Measurements from ENCODE around the gene OR52H1.

The OR52H1 gene

GRCh38 chr11:5541427-5541826, 6.9 kb downstream of the OR52H1 start:
- TF ChIP-seq, protein P1, sequence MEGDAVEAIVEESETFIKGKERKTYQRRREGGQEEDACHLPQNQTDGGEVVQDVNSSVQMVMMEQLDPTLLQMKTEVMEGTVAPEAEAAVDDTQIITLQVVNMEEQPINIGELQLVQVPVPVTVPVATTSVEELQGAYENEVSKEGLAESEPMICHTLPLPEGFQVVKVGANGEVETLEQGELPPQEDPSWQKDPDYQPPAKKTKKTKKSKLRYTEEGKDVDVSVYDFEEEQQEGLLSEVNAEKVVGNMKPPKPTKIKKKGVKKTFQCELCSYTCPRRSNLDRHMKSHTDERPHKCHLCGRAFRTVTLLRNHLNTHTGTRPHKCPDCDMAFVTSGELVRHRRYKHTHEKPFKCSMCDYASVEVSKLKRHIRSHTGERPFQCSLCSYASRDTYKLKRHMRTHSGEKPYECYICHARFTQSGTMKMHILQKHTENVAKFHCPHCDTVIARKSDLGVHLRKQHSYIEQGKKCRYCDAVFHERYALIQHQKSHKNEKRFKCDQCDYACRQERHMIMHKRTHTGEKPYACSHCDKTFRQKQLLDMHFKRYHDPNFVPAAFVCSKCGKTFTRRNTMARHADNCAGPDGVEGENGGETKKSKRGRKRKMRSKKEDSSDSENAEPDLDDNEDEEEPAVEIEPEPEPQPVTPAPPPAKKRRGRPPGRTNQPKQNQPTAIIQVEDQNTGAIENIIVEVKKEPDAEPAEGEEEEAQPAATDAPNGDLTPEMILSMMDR (IDR thresholded peaks at IDR 0.05; ENCODE audit: borderline replicate concordance, control extremely low read depth, extremely low read depth, insufficient read depth, missing control alignments) = no peak
- in situ Hi-C loops (cut with MboI; ENCODE audit: low sequenced_read_pairs, unreplicated experiment) = no loop called here
- DNase-seq (ENCODE audit: low spot score) = no peak

GRCh38 chr11:5536482-5536881, 11.9 kb downstream of the OR52H1 start:
- TF ChIP-seq, protein P1 (IDR thresholded peaks at IDR 0.05; ENCODE audit: borderline replicate concordance, control extremely low read depth, extremely low read depth, insufficient read depth, missing control alignments) = no peak
- no peak for DNase-seq (ENCODE audit: low spot score)
- in situ Hi-C loops (cut with MboI; ENCODE audit: low sequenced_read_pairs, unreplicated experiment) = no loop called here

DNA sequence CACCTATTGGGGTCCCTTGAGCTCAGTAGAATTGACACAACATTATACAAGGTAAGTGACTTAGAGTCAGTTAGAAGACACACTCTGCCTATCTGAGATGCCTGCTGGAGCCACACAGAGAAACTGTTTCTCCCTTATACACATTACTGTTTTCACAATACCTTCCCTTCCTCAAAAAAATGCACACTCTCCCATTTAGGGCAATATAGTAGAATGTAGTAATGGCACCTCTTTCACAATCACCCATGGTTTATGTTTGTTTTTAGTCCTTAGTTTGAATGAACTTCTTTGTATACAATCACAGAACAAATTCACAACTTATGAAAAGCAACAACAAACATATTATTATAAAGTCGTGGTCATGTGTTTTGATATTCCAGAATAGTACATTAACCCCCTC, 14.3 kb downstream of the OR52H1 start:
- no peak for DNase-seq (ENCODE audit: low spot score)
- in situ Hi-C loops (cut with MboI; ENCODE audit: low sequenced_read_pairs, unreplicated experiment) = no loop called here
- TF ChIP-seq, protein P1 (IDR thresholded peaks at IDR 0.05; ENCODE audit: borderline replicate concordance, control extremely low read depth, extremely low read depth, insufficient read depth, missing control alignments) = no peak

- in situ Hi-C loops (cut with MboI; ENCODE audit: low sequenced_read_pairs, unreplicated experiment) = no loop called here
- TF ChIP-seq, protein P1 (IDR thresholded peaks at IDR 0.05; ENCODE audit: borderline replicate concordance, control extremely low read depth, extremely low read depth, insufficient read depth, missing control alignments) = no peak
- DNase-seq (ENCODE audit: low spot score) = no peak
These were observed 17.1 kb downstream of the OR52H1 start for GRCh38 chr11:5531053-5531831.

DNA sequence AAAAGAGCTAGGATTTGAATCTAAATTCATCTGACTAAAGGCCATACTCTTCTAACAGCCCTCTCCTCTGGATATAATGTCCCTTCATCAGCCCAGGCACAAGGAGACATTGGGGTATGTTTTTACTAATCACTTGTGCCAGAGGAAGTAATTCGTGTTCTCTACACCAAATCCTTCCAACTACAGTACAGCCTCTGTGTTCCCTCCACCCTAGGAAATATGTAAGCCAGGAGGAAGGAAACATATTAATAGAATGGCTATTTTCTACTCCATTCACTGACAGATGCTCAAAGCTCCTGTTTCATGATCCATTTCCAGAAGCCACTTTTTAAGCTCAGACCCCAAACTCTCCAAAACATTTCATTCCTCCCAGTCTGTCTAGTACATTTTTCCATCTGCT, 19.8 kb downstream of the OR52H1 start:
- in situ Hi-C loops (cut with MboI; ENCODE audit: low sequenced_read_pairs, unreplicated experiment) = no loop called here
- TF ChIP-seq, protein P1 (IDR thresholded peaks at IDR 0.05; ENCODE audit: borderline replicate concordance, control extremely low read depth, extremely low read depth, insufficient read depth, missing control alignments) = no peak
- no peak for DNase-seq (ENCODE audit: low spot score)

DNA sequence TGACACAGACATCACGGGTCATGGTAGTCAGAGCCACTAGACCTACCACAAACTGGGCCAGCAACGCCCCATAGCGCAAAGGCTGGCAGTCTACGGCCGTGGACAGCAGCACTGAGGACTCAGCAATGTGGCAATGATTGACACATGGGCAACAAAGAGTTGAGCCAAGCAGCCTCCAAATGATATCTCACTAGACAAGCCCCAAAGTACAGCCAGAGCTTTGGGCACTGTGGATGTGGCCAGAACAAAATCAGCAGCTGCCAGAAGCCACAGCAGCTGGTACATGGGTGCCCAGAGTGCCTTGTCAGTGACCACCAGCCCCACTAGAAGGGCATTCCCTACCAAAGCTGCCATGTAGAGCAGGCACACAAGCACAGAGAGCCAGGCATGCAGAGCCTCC, 20.6 kb downstream of the OR52H1 start:
- in situ Hi-C loops (cut with MboI; ENCODE audit: low sequenced_read_pairs, unreplicated experiment) = no loop called here
- no peak for DNase-seq (ENCODE audit: low spot score)
- TF ChIP-seq, protein P1 (IDR thresholded peaks at IDR 0.05; ENCODE audit: borderline replicate concordance, control extremely low read depth, extremely low read depth, insufficient read depth, missing control alignments) = no peak

Data from GM13976 (cell line).